A549 (cell line): Measurements from ENCODE around the gene LSP1. TPM values are rescaled to one million over a fixed set of nuclear protein-coding genes. Genes with fewer than 3 reads are reported as not detected.

Experiments
- ATAC-seq, 2 experiments: fragments of 200-7000 bp in 1 of 2; fragments of >200 bp in 1 of 2; cut with Nextera tagmentation in 1 of 2; cut with Tn5 transposase in 1 of 2; 3 replicates each; pipeline versions ENCODE4 v1.8.0 to v1.9.1; 2018 to 2020; ENCODE audit warnings: mild to moderate bottlenecking in 1 of 2, moderate library complexity in 1 of 2
- CTCF ChIA-PET: fragments of 300-600 bp; sonication (Branson Sonifier 250); formaldehyde crosslinking; extraction: SDS; loops from one replicate; lab custom pipeline; 2021; ENCODE audit warnings: antibody characterized with exemption, inconsistent platforms; lab: Yijun Ruan, JAX
- POLR2A ChIA-PET: fragments of 350-600 bp; formaldehyde crosslinking; extraction: SDS; loops from one replicate; lab custom pipeline; 2021; ENCODE audit warnings: antibody characterized with exemption, inconsistent platforms; lab: Yijun Ruan, JAX
- DNase-seq, 2 experiments: peaks; one replicate each; pipeline versions ENCODE4 v3.0.0 to v3.0.0-alpha.2; 2011 to 2016; ENCODE audit warnings: low read depth in 1 of 2, low spot score in 1 of 2
- FAIRE-seq: peaks from 2 replicates; lab custom pipeline; 2011; peaks lifted over from hg19 to GRCh38; lab: Jason Lieb, UNC
- H3K27ac ChIP-seq, 2 experiments: fragments of >200 bp; sonication (Bioruptor Twin); formaldehyde crosslinking; 3 replicates each; pipeline ENCODE4 v1.5.1; 2016 to 2017
- H3K4me1 ChIP-seq: fragments of >200 bp; sonication (Bioruptor Twin); formaldehyde crosslinking; 3 replicates; pipeline ENCODE4 v1.6.1; 2016
- H3K4me2 ChIP-seq: fragments of >200 bp; sonication (Bioruptor Twin); formaldehyde crosslinking; 3 replicates; pipeline ENCODE4 v1.6.1; 2016
- H3K4me3 ChIP-seq: fragments of >200 bp; sonication (Bioruptor Twin); formaldehyde crosslinking; 3 replicates; pipeline ENCODE4 v1.5.1; 2016
- H3K9me3 ChIP-seq: fragments of >200 bp; sonication (Bioruptor Twin); formaldehyde crosslinking; 3 replicates; pipeline ENCODE4 v1.6.1; 2016
- BHLHE40 ChIP-seq: IDR thresholded peaks from 2 replicates; pipeline ENCODE4 v1.6.1; 2012; ENCODE audit warnings: low read depth, low read length, inconsistent platforms
- CBX8 ChIP-seq: fragments of 200-600 bp; sonication (generic); IDR thresholded peaks from 2 replicates; pipeline ENCODE4 v1.6.1; 2016
- CEBPB ChIP-seq, 2 experiments: fragments of >200 bp in 1 of 2; sonication (Bioruptor Twin) in 1 of 2; formaldehyde crosslinking in 1 of 2; IDR thresholded peaks; 2 replicates each; pipeline ENCODE4 v1.6.1; 2012 to 2016
- CHD2 ChIP-seq: fragments of 150-350 bp; IDR thresholded peaks from 2 replicates; pipeline ENCODE4 v1.6.1; 2014; ENCODE audit warnings: low read length; ENCODE audit not compliant: partially characterized antibody
- EHMT2 ChIP-seq: fragments of 200-600 bp; sonication (generic); IDR thresholded peaks from 2 replicates; pipeline ENCODE4 v1.6.1; 2016; ENCODE audit warnings: antibody characterized with exemption, low read depth, mild to moderate bottlenecking, moderate library complexity
- EP300 ChIP-seq, 2 experiments: fragments of >200 bp; sonication (Bioruptor Twin); formaldehyde crosslinking; IDR thresholded peaks; 2 replicates in 1 of 2; 3 replicates in 1 of 2; pipeline ENCODE4 v1.6.1; 2016 to 2017
- GATA3 ChIP-seq: IDR thresholded peaks from 2 replicates; pipeline ENCODE4 v1.6.1; 2012; ENCODE audit warnings: borderline replicate concordance
- HDAC2 ChIP-seq: fragments of 200-600 bp; sonication (generic); IDR thresholded peaks from 2 replicates; pipeline ENCODE4 v1.6.1; 2016
- HOXB13 ChIP-seq: fragments of 250-450 bp; sonication (Bioruptor Pico); IDR thresholded peaks from 2 replicates; pipeline ENCODE4 v1.5.0; 2020; ENCODE audit warnings: low read depth, mild to moderate bottlenecking, moderate library complexity
- HOXB5 ChIP-seq: fragments of 250-450 bp; sonication (Bioruptor Pico); IDR thresholded peaks from 2 replicates; pipeline ENCODE4 v1.5.0; 2020; ENCODE audit warnings: mild to moderate bottlenecking, moderate library complexity
- JUN ChIP-seq, 2 experiments: fragments of >200 bp; sonication (Bioruptor Twin); formaldehyde crosslinking; IDR thresholded peaks; 2 replicates in 1 of 2; 3 replicates in 1 of 2; pipeline ENCODE4 v1.6.1; 2016 to 2017
- JUNB ChIP-seq: fragments of >200 bp; sonication (Bioruptor Twin); formaldehyde crosslinking; IDR thresholded peaks from 2 replicates; pipeline ENCODE4 v1.6.1; 2016
- KDM5A ChIP-seq: fragments of 200-600 bp; sonication (generic); IDR thresholded peaks from 2 replicates; pipeline ENCODE4 v1.6.1; 2016; ENCODE audit warnings: antibody characterized with exemption, mild to moderate bottlenecking
- MYC ChIP-seq: IDR thresholded peaks from 2 replicates; pipeline ENCODE4 v1.6.1; 2012; ENCODE audit warnings: mild to moderate bottlenecking, inconsistent platforms, low read length, improper control_type of control experiment, borderline replicate concordance
- RAD21 ChIP-seq, 2 experiments: fragments of >200 bp in 1 of 2; sonication (Bioruptor Twin) in 1 of 2; formaldehyde crosslinking in 1 of 2; IDR thresholded peaks in 1 of 2; conservative IDR thresholded peaks in 1 of 2; 2 replicates in 1 of 2; 3 replicates in 1 of 2; pipeline ENCODE4 v1.6.1; 2012 to 2018; ENCODE audit warnings: inconsistent platforms in 1 of 2
- SREBF2 ChIP-seq: fragments of 450-650 bp; IDR thresholded peaks from 2 replicates; pipeline ENCODE4 v1.6.1; 2014; ENCODE audit warnings: mild to moderate bottlenecking, moderate library complexity
- TFCP2L1 ChIP-seq: fragments of 250-450 bp; sonication (Bioruptor Pico); IDR thresholded peaks from 2 replicates; pipeline ENCODE4 v1.5.0; 2021; ENCODE audit warnings: mild to moderate bottlenecking
- TP53 ChIP-seq: fragments of 250-450 bp; sonication (Bioruptor Pico); IDR thresholded peaks from 2 replicates; pipeline ENCODE4 v1.5.0; 2021; ENCODE audit warnings: mild to moderate bottlenecking, moderate library complexity
- ZNF302 ChIP-seq: fragments of 250-450 bp; sonication (Bioruptor Pico); IDR thresholded peaks from 2 replicates; pipeline ENCODE4 v1.9.0; 2021; ENCODE audit warnings: inconsistent platforms, mild to moderate bottlenecking, moderate library complexity
- WGBS: methylation state at CpG from one replicate; pipeline ENCODE4 v1.1.6; 2017; ENCODE audit errors: missing lambda C conversion rate; 5-methylcytosine and 5-hydroxymethylcytosine counted together
- polyA plus RNA-seq, 4 experiments: library from polyadenylated mRNA; depleted of rRNA in 3 of 4; stranded (reverse); fragments of >200 nt; fragmentation: RNase III in 1 of 4; extraction: RNeasy Plus Mini Kit Qiagen cat#74134 plus additional on column Dnase treatment in 1 of 4; gene quantifications; 2 replicates in 3 of 4; 3 replicates in 1 of 4; pipeline ENCODE4 v1.2.3, GENCODE V29; 2011 to 2017
- TF ChIP-seq, protein P1 (sequence below): fragments of >200 bp; sonication (Bioruptor Twin); formaldehyde crosslinking; IDR thresholded peaks from 2 replicates; pipeline ENCODE4 v1.6.1; 2016
- TF ChIP-seq, protein P2 (sequence below): fragments of 250-450 bp; sonication (Bioruptor Pico); IDR thresholded peaks from 2 replicates; pipeline ENCODE4 v1.5.0; 2021; ENCODE audit warnings: mild to moderate bottlenecking, moderate library complexity, borderline replicate concordance
- TF ChIP-seq, protein P3 (sequence below): fragments of >200 bp; sonication (Bioruptor Twin); formaldehyde crosslinking; IDR thresholded peaks from 3 replicates; pipeline ENCODE4 v1.6.1; 2016

LSP1 gene
- polyA plus RNA-seq, 2 of the 4 experiments (the other 2 are of a cell fraction): 0.67 to 3.5 TPM

DNA sequence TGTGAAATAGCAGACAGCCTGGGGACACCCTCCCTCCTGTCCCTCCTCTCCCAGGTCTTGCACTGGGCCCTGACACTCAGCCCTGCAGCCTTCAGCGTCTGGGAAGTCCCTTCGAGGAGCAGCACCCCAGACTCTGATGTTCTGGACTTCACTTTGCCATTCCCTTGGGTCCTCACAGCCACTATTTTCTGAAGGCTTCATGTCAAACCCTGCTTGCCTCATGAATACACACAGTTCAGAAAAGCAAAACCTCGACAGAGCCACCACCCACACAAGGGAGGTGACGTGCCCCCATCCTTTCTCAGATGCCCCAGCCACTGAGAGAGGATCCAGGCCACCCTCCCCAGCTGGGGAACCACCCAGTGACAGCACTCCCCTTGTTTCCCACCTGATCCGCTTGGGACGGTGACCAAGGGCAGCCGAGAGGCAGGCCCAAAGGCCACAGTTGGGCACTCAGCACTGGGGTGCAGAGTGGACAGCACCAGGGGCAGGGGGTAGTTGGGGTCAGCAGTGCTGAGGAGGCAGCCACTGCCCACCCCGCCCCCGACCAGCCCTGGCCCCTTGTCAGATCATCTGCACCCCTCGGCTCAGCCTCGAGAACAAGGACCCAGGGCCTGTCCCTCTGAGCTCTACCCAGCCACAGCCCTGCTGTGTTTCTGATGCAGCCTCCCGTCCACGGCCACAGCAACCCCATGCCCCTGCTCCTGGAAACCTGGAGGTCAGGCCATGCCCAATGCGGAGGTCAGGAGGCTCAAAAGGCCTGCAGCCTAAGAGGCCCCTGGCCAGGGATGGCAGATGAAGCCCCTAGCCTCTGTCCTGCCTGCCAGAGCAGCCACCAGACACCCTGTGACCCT lies 63.5 kb downstream of the LSP1 start:
- Histone ChIP-seq H3K27ac (no peak overlapping the region), H3K4me3 (no peak overlapping the region), H3K4me1 (no peaks in the 10 kb centered on the region), H3K4me2 (no peak overlapping the region), H3K9me3 (no peaks in the 10 kb centered on the region)
- DNase-seq: no peak
- no peak for ATAC-seq
- ChIA-PET CTCF (interaction anchor here (0.6 to 2.5 kb wide), 11 partner anchors 10 to 1133 kb away, joined by 3 to 10 read pairs (median 4); partner anchors contain the start of gene PRR33), POLR2A (no interaction called here)
- 52% methylated on average over 13 of the region's 14 CpGs for WGBS
- no peak for TF ChIP-seq BHLHE40
- no peak for TF ChIP-seq MYC
- no peak for TF ChIP-seq CEBPB (IDR thresholded peaks at IDR 0.05)
- TF ChIP-seq, protein P1, sequence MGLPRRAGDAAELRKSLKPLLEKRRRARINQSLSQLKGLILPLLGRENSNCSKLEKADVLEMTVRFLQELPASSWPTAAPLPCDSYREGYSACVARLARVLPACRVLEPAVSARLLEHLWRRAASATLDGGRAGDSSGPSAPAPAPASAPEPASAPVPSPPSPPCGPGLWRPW: no peak
- no peak for TF ChIP-seq HOXB13 (CRISPR knock-in tag)
- TF ChIP-seq JUNB: no peak
- TF ChIP-seq KDM5A: no peak
- no peak for TF ChIP-seq HOXB5
- TF ChIP-seq TP53 (CRISPR knock-in tag): no peak
- no peak for TF ChIP-seq RAD21 (conservative IDR thresholded peaks at IDR 0.05 in 1 of 2, IDR thresholded peaks at IDR 0.05 in 1 of 2)
- TF ChIP-seq, protein P2, sequence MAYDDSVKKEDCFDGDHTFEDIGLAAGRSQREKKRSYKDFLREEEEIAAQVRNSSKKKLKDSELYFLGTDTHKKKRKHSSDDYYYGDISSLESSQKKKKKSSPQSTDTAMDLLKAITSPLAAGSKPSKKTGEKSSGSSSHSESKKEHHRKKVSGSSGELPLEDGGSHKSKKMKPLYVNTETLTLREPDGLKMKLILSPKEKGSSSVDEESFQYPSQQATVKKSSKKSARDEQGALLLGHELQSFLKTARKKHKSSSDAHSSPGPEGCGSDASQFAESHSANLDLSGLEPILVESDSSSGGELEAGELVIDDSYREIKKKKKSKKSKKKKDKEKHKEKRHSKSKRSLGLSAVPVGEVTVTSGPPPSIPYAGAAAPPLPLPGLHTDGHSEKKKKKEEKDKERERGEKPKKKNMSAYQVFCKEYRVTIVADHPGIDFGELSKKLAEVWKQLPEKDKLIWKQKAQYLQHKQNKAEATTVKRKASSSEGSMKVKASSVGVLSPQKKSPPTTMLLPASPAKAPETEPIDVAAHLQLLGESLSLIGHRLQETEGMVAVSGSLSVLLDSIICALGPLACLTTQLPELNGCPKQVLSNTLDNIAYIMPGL: no peak
- TF ChIP-seq, protein P3, sequence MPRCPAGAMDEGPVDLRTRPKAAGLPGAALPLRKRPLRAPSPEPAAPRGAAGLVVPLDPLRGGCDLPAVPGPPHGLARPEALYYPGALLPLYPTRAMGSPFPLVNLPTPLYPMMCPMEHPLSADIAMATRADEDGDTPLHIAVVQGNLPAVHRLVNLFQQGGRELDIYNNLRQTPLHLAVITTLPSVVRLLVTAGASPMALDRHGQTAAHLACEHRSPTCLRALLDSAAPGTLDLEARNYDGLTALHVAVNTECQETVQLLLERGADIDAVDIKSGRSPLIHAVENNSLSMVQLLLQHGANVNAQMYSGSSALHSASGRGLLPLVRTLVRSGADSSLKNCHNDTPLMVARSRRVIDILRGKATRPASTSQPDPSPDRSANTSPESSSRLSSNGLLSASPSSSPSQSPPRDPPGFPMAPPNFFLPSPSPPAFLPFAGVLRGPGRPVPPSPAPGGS: no peak
- TF ChIP-seq ZNF302: no peak
- FAIRE-seq: no peak

DNA sequence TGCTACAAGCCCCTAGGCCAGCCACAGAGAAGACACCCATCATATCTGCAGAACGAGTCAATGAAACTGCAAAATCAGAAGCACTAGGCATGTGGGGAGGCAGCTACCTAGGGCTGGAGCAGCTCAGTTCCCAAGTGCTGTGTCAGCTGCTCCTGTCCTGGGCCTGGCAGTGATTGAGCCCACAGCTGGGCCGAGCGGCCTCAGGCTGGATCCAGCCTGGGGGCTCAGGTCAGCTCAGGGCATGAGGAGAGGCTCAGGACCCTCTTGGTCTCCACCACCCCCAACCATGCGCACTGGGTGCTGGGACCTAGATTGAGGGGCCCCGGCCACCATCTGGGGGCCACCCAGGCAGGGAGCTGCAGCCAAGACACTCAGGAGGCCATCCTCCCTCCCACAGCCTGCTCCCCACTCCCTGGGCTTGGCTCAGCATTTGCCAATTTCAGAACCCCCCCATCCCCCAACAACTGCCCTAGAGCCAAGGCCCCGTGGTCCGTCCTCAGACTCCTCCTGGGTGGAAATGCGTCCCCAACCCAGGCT lies 64.2 kb downstream of the LSP1 start:
- 52% methylated on average over 5 of the region's 8 CpGs for WGBS
- Histone ChIP-seq H3K4me2 (no peak overlapping the region), H3K27ac (no peak overlapping the region), H3K9me3 (no peaks in the 10 kb centered on the region), H3K4me1 (no peaks in the 10 kb centered on the region), H3K4me3 (no peak overlapping the region)
- TF ChIP-seq TFCP2L1 (CRISPR knock-in tag) (no peak), CBX8 (no peak), GATA3 (no peak), HOXB5 (no peak), JUN (IDR thresholded peaks at IDR 0.05) (no peak), TP53 (CRISPR knock-in tag) (no peak), CHD2 (no peak), SREBF2 (no peak), EP300 (IDR thresholded peaks at IDR 0.05) (no peak), EHMT2 (no peak), HDAC2 (no peak)
- TF ChIP-seq, protein P1: no peak
- ATAC-seq: no peak
- no peak for FAIRE-seq
- ChIA-PET POLR2A (no interaction called here), CTCF (interaction anchor here (0.6 to 2.5 kb wide), 16 partner anchors 9 to 1133 kb away, joined by 3 to 10 read pairs (median 4); partner anchors contain the start of gene PRR33)
- DNase-seq: no peak
